ENCODE data around the gene GHRHR.

Gene GHRHR

GRCh38 chr7:31007634-31008033 lies 43.9 kb downstream of the GHRHR start:
- peaks cover 41% of the 10 kb centered on the region for H3K27me3 Mint-ChIP-seq
- ATAC-seq (replicated peaks; ENCODE audit: extremely low read depth, poor library complexity, severe bottlenecking), result no peak

GRCh38 chr7:31014826-31015225 lies 51.1 kb downstream of the GHRHR start:
- no peak overlapping the region for H3K27ac Mint-ChIP-seq (ENCODE audit: low read depth)
- H3K4me1 Mint-ChIP-seq, result no peaks in the 10 kb centered on the region
- no peak for ATAC-seq (replicated peaks; ENCODE audit: extremely low read depth, poor library complexity, severe bottlenecking)
- no peak for DNase-seq (ENCODE audit: low spot score in 2 of 2)
- H3K4me3 Mint-ChIP-seq, result no peak overlapping the region
- peaks cover 45% of the 10 kb centered on the region for H3K27me3 Mint-ChIP-seq
- no peaks in the 10 kb centered on the region for H3K36me3 Mint-ChIP-seq (ENCODE audit: insufficient read depth)
- H3K9me3 Mint-ChIP-seq, result no peaks in the 10 kb centered on the region

More at GRCh38 chr7:31007634-31008033, 43.9 kb downstream of the GHRHR start:
- Mint-ChIP-seq H3K27ac (ENCODE audit: low read depth) (no peak overlapping the region), H3K36me3 (ENCODE audit: insufficient read depth) (no peaks in the 10 kb centered on the region), H3K9me3 (no peaks in the 10 kb centered on the region), H3K4me1 (no peaks in the 10 kb centered on the region), H3K4me3 (no peak overlapping the region)
- no peak for DNase-seq (ENCODE audit: low spot score in 2 of 2)

GRCh38 chr7:31017032-31017675 lies 53.4 kb downstream of the GHRHR start:
- Mint-ChIP-seq H3K36me3 (ENCODE audit: insufficient read depth) (no peaks in the 10 kb centered on the region), H3K9me3 (no peaks in the 10 kb centered on the region), H3K4me3 (no peak overlapping the region), H3K27me3 (peaks cover 45% of the 10 kb centered on the region), H3K4me1 (no peaks in the 10 kb centered on the region), H3K27ac (ENCODE audit: low read depth) (no peak overlapping the region)
- DNase-seq (ENCODE audit: low spot score in 2 of 2) (no peak), ATAC-seq (replicated peaks; ENCODE audit: extremely low read depth, poor library complexity, severe bottlenecking) (no peak)

GRCh38 chr7:31017721-31018120 lies 54.0 kb downstream of the GHRHR start:
- H3K27ac Mint-ChIP-seq (ENCODE audit: low read depth), result no peak overlapping the region
- ATAC-seq (replicated peaks; ENCODE audit: extremely low read depth, poor library complexity, severe bottlenecking) (no peak), DNase-seq (ENCODE audit: low spot score in 2 of 2) (no peak)

GRCh38 chr7:31019509-31019908 lies 55.8 kb downstream of the GHRHR start:
- Mint-ChIP-seq H3K9me3 (no peaks in the 10 kb centered on the region), H3K27ac (ENCODE audit: low read depth) (no peak overlapping the region), H3K36me3 (ENCODE audit: insufficient read depth) (peaks cover 2% of the 10 kb centered on the region), H3K4me1 (peaks cover 14% of the 10 kb centered on the region), H3K4me3 (no peak overlapping the region), H3K27me3 (peaks cover 23% of the 10 kb centered on the region)
- DNase-seq (ENCODE audit: low spot score in 2 of 2), result no peak
- no peak for ATAC-seq (replicated peaks; ENCODE audit: extremely low read depth, poor library complexity, severe bottlenecking)

More at GRCh38 chr7:31017721-31018120, 54.0 kb downstream of the GHRHR start:
- H3K36me3 Mint-ChIP-seq (ENCODE audit: insufficient read depth), result no peaks in the 10 kb centered on the region
- no peaks in the 10 kb centered on the region for H3K9me3 Mint-ChIP-seq
- peaks cover 41% of the 10 kb centered on the region for H3K27me3 Mint-ChIP-seq
- no peak overlapping the region for H3K4me3 Mint-ChIP-seq
- H3K4me1 Mint-ChIP-seq, result no peaks in the 10 kb centered on the region

GRCh38 chr7:31020161-31020560 lies 56.4 kb downstream of the GHRHR start:
- Mint-ChIP-seq H3K36me3 (ENCODE audit: insufficient read depth) (peaks cover 2% of the 10 kb centered on the region), H3K4me3 (no peak overlapping the region), H3K4me1 (peaks cover 17% of the 10 kb centered on the region), H3K9me3 (no peaks in the 10 kb centered on the region), H3K27me3 (peaks cover 18% of the 10 kb centered on the region), H3K27ac (ENCODE audit: low read depth) (no peak overlapping the region)
- no peak for ATAC-seq (replicated peaks; ENCODE audit: extremely low read depth, poor library complexity, severe bottlenecking)
- DNase-seq (ENCODE audit: low spot score in 2 of 2), result no peak

GRCh38 chr7:31020652-31021051 lies 56.9 kb downstream of the GHRHR start:
- DNase-seq (ENCODE audit: low spot score in 2 of 2) (no peak), ATAC-seq (replicated peaks; ENCODE audit: extremely low read depth, poor library complexity, severe bottlenecking) (no peak)
- Mint-ChIP-seq H3K4me1 (peaks cover 17% of the 10 kb centered on the region), H3K9me3 (no peaks in the 10 kb centered on the region), H3K36me3 (ENCODE audit: insufficient read depth) (peaks cover 2% of the 10 kb centered on the region), H3K4me3 (no peak overlapping the region), H3K27ac (ENCODE audit: low read depth) (no peak overlapping the region), H3K27me3 (peaks cover 14% of the 10 kb centered on the region)

GRCh38 chr7:31022117-31022516 lies 58.4 kb downstream of the GHRHR start:
- ATAC-seq (replicated peaks; ENCODE audit: extremely low read depth, poor library complexity, severe bottlenecking) (no peak), DNase-seq (ENCODE audit: low spot score in 2 of 2) (no peak)
- H3K27ac Mint-ChIP-seq (ENCODE audit: low read depth), result no peak overlapping the region
- no peaks in the 10 kb centered on the region for H3K27me3 Mint-ChIP-seq
- peaks cover 2% of the 10 kb centered on the region for H3K36me3 Mint-ChIP-seq (ENCODE audit: insufficient read depth)
- H3K4me1 Mint-ChIP-seq, result peaks cover 23% of the 10 kb centered on the region
- H3K4me3 Mint-ChIP-seq, result no peak overlapping the region
- H3K9me3 Mint-ChIP-seq, result no peaks in the 10 kb centered on the region

- Mint-ChIP-seq H3K27me3 (no peaks in the 10 kb centered on the region), H3K27ac (ENCODE audit: low read depth) (no peak overlapping the region), H3K4me1 (peaks cover 23% of the 10 kb centered on the region), H3K4me3 (no peak overlapping the region), H3K9me3 (no peaks in the 10 kb centered on the region), H3K36me3 (ENCODE audit: insufficient read depth) (peaks cover 2% of the 10 kb centered on the region)
- ATAC-seq (replicated peaks; ENCODE audit: extremely low read depth, poor library complexity, severe bottlenecking) (no peak), DNase-seq (ENCODE audit: low spot score in 2 of 2) (no peak)
Measured at GRCh38 chr7:31022726-31023125, 59.0 kb downstream of the GHRHR start.

- H3K27me3 Mint-ChIP-seq, result no peaks in the 10 kb centered on the region
- no peak overlapping the region for H3K4me3 Mint-ChIP-seq
- ATAC-seq (replicated peaks; ENCODE audit: extremely low read depth, poor library complexity, severe bottlenecking) (peak; percentile 52), DNase-seq (ENCODE audit: low spot score in 2 of 2) (no peak)
- H3K4me1 Mint-ChIP-seq, result peaks cover 23% of the 10 kb centered on the region
- H3K36me3 Mint-ChIP-seq (ENCODE audit: insufficient read depth), result peaks cover 2% of the 10 kb centered on the region
- no peaks in the 10 kb centered on the region for H3K9me3 Mint-ChIP-seq
- H3K27ac Mint-ChIP-seq (ENCODE audit: low read depth), result no peak overlapping the region
Measured at GRCh38 chr7:31023877-31024276, 60.1 kb downstream of the GHRHR start.

GRCh38 chr7:31027161-31027965 lies 63.6 kb downstream of the GHRHR start:
- peaks cover 2% of the 10 kb centered on the region for H3K36me3 Mint-ChIP-seq (ENCODE audit: insufficient read depth)
- H3K27me3 Mint-ChIP-seq, result peaks cover 15% of the 10 kb centered on the region
- H3K4me1 Mint-ChIP-seq, result peaks cover 23% of the 10 kb centered on the region
- no peak for ATAC-seq (replicated peaks; ENCODE audit: extremely low read depth, poor library complexity, severe bottlenecking)
- no peaks in the 10 kb centered on the region for H3K9me3 Mint-ChIP-seq
- no peak overlapping the region for H3K27ac Mint-ChIP-seq (ENCODE audit: low read depth)
- H3K4me3 Mint-ChIP-seq, result no peak overlapping the region
- no peak for DNase-seq (ENCODE audit: low spot score in 2 of 2)

- H3K4me1 Mint-ChIP-seq, result peaks cover 23% of the 10 kb centered on the region
- no peak for ATAC-seq (replicated peaks; ENCODE audit: extremely low read depth, poor library complexity, severe bottlenecking)
- peaks cover 15% of the 10 kb centered on the region for H3K27me3 Mint-ChIP-seq
- peaks cover 2% of the 10 kb centered on the region for H3K36me3 Mint-ChIP-seq (ENCODE audit: insufficient read depth)
- no peak for DNase-seq (ENCODE audit: low spot score in 2 of 2)
- no peak overlapping the region for H3K27ac Mint-ChIP-seq (ENCODE audit: low read depth)
- H3K9me3 Mint-ChIP-seq, result no peaks in the 10 kb centered on the region
- H3K4me3 Mint-ChIP-seq, result no peak overlapping the region
Measured at GRCh38 chr7:31028006-31028405, 64.3 kb downstream of the GHRHR start.

- ATAC-seq (replicated peaks; ENCODE audit: extremely low read depth, poor library complexity, severe bottlenecking), result no peak
- Mint-ChIP-seq H3K9me3 (no peaks in the 10 kb centered on the region), H3K36me3 (ENCODE audit: insufficient read depth) (peaks cover 2% of the 10 kb centered on the region), H3K4me3 (no peak overlapping the region), H3K27me3 (peaks cover 15% of the 10 kb centered on the region), H3K4me1 (peaks cover 18% of the 10 kb centered on the region), H3K27ac (ENCODE audit: low read depth) (no peak overlapping the region)
- DNase-seq (ENCODE audit: low spot score in 2 of 2), result no peak
Measured at GRCh38 chr7:31028417-31028992, 64.8 kb downstream of the GHRHR start.
